Skeletal muscle tissue (tissue), 4 donors: ENCODE data around the gene CDH22. TPM values are rescaled to one million over a fixed set of nuclear protein-coding genes. Genes with fewer than 3 reads are reported as not detected.

Experiments used
- H3K27ac ChIP-seq: one replicate; pipeline ENCODE4 v1.7.0; 2013; ENCODE audit warnings: mild to moderate bottlenecking, low read depth, low read length, inconsistent platforms
- H3K27me3 ChIP-seq, 3 donors: one replicate each; pipeline ENCODE4 v1.7.0; 2013; ENCODE audit warnings: low read length in 3 of 3; ENCODE audit not compliant: control insufficient read depth in 3 of 3, insufficient read depth in 3 of 3
- H3K36me3 ChIP-seq, 3 donors: one replicate each; pipeline ENCODE4 v1.7.0; 2013; ENCODE audit warnings: low read length in 3 of 3; ENCODE audit not compliant: control insufficient read depth in 3 of 3, insufficient read depth in 3 of 3
- H3K4me1 ChIP-seq, 3 donors: one replicate each; pipeline ENCODE4 v1.7.0; 2013; ENCODE audit warnings: low read length in 3 of 3, mild to moderate bottlenecking in 3 of 3; ENCODE audit not compliant: control insufficient read depth in 3 of 3, insufficient read depth in 3 of 3
- H3K4me3 ChIP-seq, 3 donors: one replicate each; pipeline ENCODE4 v1.7.0; 2013; ENCODE audit warnings: low read length in 3 of 3
- H3K9ac ChIP-seq, 3 donors: one replicate each; pipeline ENCODE4 v1.7.0; 2013; ENCODE audit warnings: low read length in 3 of 3, mild to moderate bottlenecking in 3 of 3, moderate library complexity in 2 of 3, low read depth in 1 of 3
- H3K9me3 ChIP-seq, 3 donors: one replicate each; pipeline ENCODE4 v1.7.0; 2013; ENCODE audit warnings: low read length in 3 of 3; ENCODE audit not compliant: control insufficient read depth in 3 of 3
- total RNA-seq: library from RNA; depleted of rRNA; stranded (reverse); fragments of >200 nt; gene quantifications from one replicate; pipeline ENCODE4 v1.2.3, GENCODE V29; 2014
- donor health status: Osteomylitis.

The CDH22 gene
- total RNA-seq, 1 donor from 2014 or later: 0.52 TPM

DNA sequence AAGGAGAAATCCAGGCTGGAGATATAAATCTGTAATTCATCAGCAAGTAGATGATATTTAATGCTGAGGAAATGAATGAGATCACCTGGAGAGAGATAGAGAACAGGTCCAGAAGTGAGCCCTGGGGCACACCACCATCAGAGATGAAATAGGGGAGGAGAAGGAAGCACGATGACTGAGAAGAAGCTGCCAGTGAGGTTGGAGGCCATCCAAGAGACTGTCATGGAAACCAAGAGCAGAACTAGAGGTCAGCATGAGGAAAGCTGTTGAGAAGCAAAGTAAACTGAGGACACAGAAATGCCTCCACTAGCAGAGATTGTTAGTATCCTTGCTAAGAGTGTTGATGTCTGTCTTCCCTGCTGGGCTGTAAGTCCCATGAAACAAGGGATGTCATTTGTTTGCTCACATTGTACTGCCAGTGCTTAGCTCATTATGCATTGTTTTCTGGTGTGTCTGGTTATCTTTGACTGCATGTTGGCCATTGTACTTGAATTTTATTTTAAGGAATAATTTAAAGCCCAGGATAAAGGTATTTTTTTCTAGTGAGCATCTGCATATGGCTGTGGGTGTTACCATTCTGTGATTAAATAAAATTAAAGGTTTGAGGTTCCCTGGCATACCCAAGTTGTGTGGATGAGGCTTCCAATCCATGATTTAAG, 35.8 kb downstream of the CDH22 start:
- H3K27ac ChIP-seq: no peak overlapping the region
- no peak overlapping the region for H3K4me3 ChIP-seq
- peaks cover 2 to 3% (median 3%) of the 10 kb centered on the region in 3 donors for H3K9me3 ChIP-seq
- peaks cover 0 to 2% (median 0%) of the 10 kb centered on the region in 3 donors for H3K4me1 ChIP-seq
- peaks cover 22 to 38% (median 23%) of the 10 kb centered on the region in 3 donors for H3K27me3 ChIP-seq
- H3K36me3 ChIP-seq: no peaks in the 10 kb centered on the region
- no peak overlapping the region for H3K9ac ChIP-seq

DNA sequence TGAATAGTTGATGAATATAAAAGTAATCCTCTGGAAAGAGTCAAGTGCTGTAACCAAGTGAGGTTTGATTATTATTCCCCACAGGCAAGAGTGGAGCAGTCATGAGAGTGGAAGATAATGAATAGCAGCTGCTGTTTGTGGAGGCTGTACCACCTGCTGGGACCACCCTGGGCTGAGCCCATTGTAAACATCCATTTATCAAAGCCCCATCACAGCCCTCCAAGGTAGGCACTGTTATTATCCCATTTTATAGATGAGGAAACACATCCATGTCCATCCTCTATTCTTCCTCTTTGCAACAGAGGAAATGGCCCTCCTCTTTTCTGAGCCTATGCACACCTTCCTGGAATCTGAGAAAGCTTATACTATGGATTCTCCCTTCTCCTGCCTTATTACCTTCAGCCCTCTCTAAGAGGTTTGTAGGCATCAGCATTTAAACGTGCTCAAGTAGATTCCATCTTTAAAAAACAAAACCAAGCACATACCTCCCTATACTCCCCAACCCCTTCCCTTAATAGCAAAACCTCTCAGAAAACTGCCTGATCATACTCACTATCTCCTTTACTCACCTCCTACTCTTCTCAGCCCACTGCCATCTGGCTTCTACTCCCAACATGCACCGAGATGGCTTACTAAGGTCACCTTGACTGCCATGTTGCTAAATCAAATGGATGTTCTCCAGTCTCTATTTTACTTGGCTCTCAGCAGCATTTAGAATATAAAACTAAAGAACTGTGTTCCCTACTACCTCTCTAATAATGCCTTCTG, 37.1 kb downstream of the CDH22 start:
- Histone ChIP-seq H3K4me1 (peaks cover 0 to 2% (median 0%) of the 10 kb centered on the region in 3 donors), H3K36me3 (no peaks in the 10 kb centered on the region), H3K27me3 (peaks cover 24 to 31% (median 25%) of the 10 kb centered on the region in 3 donors), H3K9me3 (peaks cover 2 to 3% (median 3%) of the 10 kb centered on the region in 3 donors), H3K4me3 (no peak overlapping the region), H3K9ac (no peak overlapping the region), H3K27ac (no peak overlapping the region)

DNA sequence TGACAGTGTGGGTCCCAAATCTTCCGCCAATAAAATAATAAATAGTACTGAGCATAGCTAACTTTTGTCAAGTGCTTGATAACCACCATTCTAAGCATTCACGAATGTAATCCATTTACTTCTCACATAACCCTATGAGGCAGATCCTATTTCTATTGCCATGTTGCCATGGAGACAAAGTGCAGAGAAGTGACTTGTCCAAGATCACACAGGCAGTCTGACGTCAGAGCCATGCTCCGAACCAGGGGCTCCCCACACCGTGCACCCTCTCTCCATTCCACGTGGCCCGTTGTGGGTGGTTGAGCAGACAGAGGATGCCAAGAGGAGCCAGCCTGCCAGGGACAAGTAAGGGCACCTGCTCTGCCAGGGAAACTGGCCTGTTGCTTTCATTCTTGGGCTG, 38.9 kb downstream of the CDH22 start:
- Histone ChIP-seq H3K9me3 (peaks cover 2 to 3% (median 3%) of the 10 kb centered on the region in 3 donors), H3K27ac (no peak overlapping the region), H3K9ac (no peak overlapping the region), H3K36me3 (no peaks in the 10 kb centered on the region), H3K27me3 (peaks cover 22 to 31% (median 22%) of the 10 kb centered on the region in 3 donors), H3K4me3 (no peak overlapping the region), H3K4me1 (peaks cover 0 to 2% (median 0%) of the 10 kb centered on the region in 3 donors)

DNA sequence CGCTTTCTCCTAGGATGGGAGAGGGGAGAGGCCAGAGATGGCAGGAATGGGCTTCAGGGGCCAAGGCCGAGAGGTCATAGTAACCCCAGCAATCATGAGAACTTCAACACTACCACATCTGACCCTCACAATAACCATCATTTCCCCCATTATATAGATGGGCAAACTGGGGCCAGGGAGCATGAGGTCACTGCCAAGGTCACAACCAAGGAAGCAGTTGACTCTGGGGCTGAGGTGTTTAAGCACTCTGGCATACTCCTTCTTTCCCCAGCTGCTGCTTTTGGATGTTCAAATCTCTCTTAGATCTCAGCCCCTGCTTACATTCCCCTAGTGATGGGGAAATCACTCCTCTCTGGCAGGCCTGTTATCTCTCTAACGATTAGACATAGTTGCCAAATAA, 39.6 kb downstream of the CDH22 start:
- peaks cover 17 to 31% (median 21%) of the 10 kb centered on the region in 3 donors for H3K27me3 ChIP-seq
- no peaks in the 10 kb centered on the region for H3K36me3 ChIP-seq
- peaks cover 2 to 3% (median 3%) of the 10 kb centered on the region in 3 donors for H3K9me3 ChIP-seq
- peaks cover 0 to 2% (median 0%) of the 10 kb centered on the region in 3 donors for H3K4me1 ChIP-seq
- no peak overlapping the region for H3K27ac ChIP-seq
- no peak overlapping the region for H3K4me3 ChIP-seq
- H3K9ac ChIP-seq: no peak overlapping the region

DNA sequence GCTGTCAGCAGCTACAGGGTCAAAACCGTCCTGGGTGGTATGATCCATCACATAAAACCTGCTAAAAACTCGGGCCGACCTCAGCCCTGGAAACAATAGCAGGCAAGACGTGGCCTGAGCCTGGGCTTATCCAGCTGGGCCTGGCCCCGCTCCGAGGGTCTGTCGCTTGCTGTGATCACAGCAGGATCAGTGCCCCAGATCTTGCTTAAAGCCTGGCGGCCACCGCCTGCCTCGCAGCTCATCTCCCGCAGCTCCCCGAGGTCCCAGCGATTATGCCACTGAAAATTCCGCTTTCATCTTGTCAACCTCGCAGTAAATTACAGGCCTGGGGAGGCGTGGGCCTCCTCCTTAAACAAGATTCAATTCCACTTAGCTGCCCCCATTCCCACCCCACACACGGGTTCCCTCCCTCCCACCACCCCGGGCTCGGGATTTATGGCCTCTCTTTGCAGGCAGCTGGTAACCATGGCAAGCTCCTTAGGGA, 40.1 kb downstream of the CDH22 start:
- H3K27ac ChIP-seq: no peak overlapping the region
- H3K9ac ChIP-seq: no peak overlapping the region
- peaks cover 0 to 2% (median 0%) of the 10 kb centered on the region in 3 donors for H3K4me1 ChIP-seq
- H3K36me3 ChIP-seq: no peaks in the 10 kb centered on the region
- peaks cover 14 to 31% (median 17%) of the 10 kb centered on the region in 3 donors for H3K27me3 ChIP-seq
- no peak overlapping the region for H3K4me3 ChIP-seq
- peaks cover 2 to 3% (median 3%) of the 10 kb centered on the region in 3 donors for H3K9me3 ChIP-seq

DNA sequence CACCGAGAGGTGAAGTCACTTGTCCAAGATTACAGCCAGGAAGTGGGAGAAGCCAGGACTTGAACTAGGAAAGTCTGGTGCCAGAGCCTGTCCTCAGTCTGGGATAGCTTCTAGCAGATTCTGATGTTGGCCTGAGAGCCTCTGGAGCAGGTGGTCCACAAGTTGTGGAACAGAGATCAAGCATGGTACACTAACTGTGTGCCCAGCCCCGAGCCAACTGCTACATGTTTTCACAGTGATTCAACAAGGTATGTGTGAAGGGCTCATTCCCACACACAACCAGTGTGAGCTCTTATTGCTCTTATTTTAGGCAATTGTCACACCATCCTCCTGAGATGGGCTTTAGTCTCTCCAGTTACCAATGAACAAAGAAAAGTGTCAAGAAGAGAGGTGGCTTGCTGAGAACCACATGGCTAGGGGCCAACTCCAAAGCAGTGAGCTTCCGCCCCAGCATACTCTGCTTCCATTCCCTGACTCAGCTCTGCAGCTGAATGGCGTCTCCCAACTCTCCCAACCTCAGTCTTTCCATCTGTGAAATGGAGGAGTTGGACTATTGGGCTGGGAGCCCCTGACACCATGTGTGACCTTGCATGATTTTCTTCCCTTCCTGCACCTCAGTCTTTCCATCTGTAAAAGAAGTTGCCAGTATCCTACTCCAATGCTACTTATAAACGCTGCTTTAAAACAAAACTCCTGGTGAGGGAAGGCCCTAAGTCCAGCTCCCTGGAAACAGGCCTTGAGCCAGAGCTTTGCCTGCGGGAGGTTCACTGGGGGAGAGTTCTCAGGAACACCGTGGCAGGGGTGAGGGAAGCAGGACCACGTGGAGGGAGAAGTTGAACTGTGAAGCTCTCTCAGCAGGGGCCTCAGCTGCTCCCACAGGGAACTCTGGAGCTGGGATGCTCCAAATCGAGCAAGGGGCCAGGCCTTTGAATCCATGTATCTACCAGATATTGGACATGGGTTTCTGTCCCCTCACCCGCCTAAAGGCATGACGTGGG, 40.9 kb downstream of the CDH22 start:
- peaks cover 0 to under 1% (median under 1%) of the 10 kb centered on the region in 3 donors for H3K9me3 ChIP-seq
- no peaks in the 10 kb centered on the region for H3K36me3 ChIP-seq
- no peak overlapping the region for H3K27ac ChIP-seq
- no peak overlapping the region for H3K4me3 ChIP-seq
- H3K4me1 ChIP-seq: peaks cover 0 to 2% (median 0%) of the 10 kb centered on the region in 3 donors
- no peak overlapping the region for H3K9ac ChIP-seq
- peaks cover 14 to 31% (median 17%) of the 10 kb centered on the region in 3 donors for H3K27me3 ChIP-seq

DNA sequence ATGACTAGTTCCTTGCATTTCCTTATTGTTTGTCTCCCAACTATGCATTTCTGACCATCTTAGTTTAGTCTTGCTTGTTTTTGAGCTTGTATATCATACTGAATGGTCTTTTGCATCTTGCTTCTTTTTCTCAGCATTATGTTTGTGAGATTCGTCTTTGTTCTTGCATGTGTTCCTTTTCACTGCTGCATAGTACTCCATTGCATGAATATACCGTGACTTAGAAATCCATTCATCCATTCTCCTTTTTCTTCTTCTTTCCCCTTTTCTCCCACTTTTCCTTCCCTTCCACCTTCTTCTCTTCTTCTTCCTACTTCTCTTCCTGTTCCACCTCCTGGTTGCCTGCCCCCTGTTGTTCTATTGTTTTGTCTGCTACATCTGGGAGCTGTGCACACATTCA, 42.8 kb downstream of the CDH22 start:
- H3K9ac ChIP-seq: no peak overlapping the region
- peaks cover 5 to 14% (median 10%) of the 10 kb centered on the region in 3 donors for H3K4me1 ChIP-seq
- H3K9me3 ChIP-seq: no peaks in the 10 kb centered on the region
- H3K27me3 ChIP-seq: peaks cover 14 to 31% (median 16%) of the 10 kb centered on the region in 3 donors
- no peak overlapping the region for H3K27ac ChIP-seq
- H3K4me3 ChIP-seq: no peak overlapping the region
- H3K36me3 ChIP-seq: no peaks in the 10 kb centered on the region

DNA sequence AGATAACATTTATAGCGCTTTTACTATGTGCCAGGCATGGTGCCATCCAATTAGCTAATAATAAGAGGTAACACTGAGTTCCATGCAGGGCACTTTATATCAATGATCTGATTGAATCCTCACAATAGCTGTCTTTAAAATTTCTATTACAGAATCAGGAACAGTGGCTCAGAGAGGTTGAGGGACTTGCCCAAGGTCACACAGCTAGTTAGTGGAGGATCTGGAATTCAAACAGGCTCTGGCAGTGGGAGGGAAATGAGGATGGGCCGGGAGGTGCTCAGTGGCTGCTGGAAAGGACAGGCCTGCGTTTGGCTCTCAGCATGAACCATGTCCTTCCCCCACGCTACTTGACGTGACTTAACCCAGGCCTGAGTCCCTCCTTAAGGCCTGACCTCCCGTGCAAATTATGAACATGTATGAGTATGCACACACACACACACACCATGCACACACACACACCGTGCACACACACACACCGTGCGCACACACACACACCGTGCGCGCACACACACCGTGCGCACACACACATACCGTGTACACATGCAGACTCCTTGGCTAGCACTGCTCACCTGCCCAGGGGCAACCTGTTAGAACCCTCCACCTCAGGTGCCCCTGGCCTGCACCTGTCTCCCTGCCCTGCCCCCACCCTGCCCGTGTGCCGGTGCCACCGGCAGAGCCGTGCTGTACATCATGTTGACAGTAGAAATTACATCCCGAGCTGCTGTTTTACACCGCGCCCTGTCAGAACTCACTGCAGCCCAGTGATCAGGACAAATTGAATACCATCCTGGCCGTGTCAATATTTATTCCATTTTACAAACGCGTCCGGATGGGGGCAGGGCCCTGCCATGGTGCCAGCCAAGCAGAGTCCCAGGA, 43.7 kb downstream of the CDH22 start:
- Histone ChIP-seq H3K27me3 (peaks cover 10 to 25% (median 15%) of the 10 kb centered on the region in 3 donors), H3K4me1 (peaks cover 8 to 19% (median 14%) of the 10 kb centered on the region in 3 donors), H3K9ac (no peak overlapping the region), H3K4me3 (no peak overlapping the region), H3K36me3 (no peaks in the 10 kb centered on the region), H3K27ac (no peak overlapping the region), H3K9me3 (no peaks in the 10 kb centered on the region)
